ENCODE measurements around the gene PDZRN3.

Gene PDZRN3

DNA sequence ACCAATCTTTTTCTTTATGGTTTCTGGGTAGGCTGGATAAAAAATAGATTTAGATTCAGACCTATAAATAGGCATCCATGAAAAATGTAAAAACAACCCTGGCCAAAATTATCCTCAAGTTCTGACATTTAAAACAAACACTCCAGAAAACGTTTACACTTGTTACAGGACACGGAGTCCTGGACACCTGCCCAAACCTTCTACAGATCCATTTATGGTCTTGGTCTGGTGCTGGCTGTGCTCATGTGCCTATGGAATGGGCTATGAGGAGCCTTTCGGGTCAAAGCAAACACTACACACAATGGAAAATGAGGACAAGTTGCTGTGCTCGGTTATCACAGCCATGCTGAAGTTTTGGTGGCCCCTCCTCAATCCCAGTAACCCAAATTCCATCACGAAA is 108.1 kb downstream of the PDZRN3 start:
- TF ChIP-seq CTCF (IDR thresholded peaks at IDR 0.05; ENCODE audit: control insufficient read depth, insufficient read depth, low read depth, low read length, missing control alignments) = no peak

GRCh38 chr3:73513260-73513659 is 111.5 kb downstream of the PDZRN3 start:
- no peak for DNase-seq (ENCODE audit: low read depth)
- H3K4me3 ChIP-seq (ENCODE audit: control insufficient read depth, low read depth, low read length) = no peak overlapping the region
- TF ChIP-seq CTCF (IDR thresholded peaks at IDR 0.05; ENCODE audit: control insufficient read depth, insufficient read depth, low read depth, low read length, missing control alignments) = no peak

More for the DNA sequence above, 108.1 kb downstream of the PDZRN3 start:
- no peak overlapping the region for H3K4me3 ChIP-seq (ENCODE audit: control insufficient read depth, low read depth, low read length)
- no peak for DNase-seq (ENCODE audit: low read depth)

DNA sequence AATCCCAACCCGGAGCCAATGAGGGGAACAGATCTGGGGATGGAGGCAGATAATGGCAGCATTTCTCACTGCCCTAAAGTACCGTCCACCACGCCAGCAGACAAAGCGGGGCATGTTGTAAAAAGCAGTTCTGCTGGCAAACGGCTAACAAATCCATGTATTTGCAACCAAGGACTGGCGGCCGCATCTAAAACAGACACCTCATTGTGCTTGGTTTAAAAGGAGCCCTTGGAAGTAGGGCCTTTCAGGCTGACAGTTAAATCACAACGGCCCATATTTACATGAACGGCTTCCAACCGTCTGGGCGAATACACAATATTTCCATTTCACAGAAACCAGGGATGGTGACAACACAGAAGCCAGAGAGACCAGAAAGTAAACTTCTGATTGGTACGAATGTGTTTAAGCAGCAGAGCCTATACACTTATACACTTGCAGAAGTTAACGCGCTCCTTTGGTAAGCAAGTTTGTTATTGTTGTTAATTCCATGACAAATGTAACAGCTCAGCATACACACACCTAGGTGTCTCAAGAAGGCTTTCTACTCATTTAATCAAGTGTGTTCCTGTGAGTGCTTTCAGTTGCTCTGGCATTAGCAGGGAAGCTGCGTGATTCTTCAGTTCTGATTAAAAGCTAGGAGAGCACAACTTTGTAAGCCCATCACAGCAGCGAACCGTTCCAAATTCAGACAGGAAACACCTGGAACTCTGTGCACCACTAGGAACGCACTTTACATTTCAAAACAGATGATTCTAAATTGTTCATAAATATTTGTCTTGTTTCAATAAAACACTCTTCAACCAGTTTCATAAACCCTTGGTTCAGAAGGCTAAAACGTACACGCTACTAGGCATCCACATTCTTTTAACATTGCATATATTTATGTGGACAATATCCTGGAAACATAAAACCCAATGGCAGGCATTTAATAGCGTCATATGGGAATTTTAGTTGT is 112.9 kb downstream of the PDZRN3 start:
- no peak for TF ChIP-seq CTCF (IDR thresholded peaks at IDR 0.05; ENCODE audit: control insufficient read depth, insufficient read depth, low read depth, low read length, missing control alignments)
- no peak for DNase-seq (ENCODE audit: low read depth)

DNA sequence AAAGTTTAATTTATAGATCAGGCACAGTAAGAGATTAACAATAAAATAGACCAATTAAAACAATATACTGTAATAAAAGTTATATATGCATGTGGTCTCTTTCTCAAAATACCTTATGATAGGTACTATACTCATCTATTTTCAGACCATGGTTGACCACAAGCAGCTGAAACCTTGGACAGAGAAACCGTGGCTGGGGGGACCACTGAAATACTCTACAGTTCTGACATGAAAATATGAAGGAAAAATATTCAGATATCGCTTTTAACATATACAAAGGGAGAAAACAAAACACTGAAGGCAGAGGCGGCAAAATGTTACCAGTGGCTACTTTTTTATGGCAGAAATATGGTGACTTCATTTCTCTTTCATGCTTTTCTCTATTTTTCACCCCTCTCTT is 114.0 kb downstream of the PDZRN3 start:
- H3K4me3 ChIP-seq (ENCODE audit: control insufficient read depth, low read depth, low read length) = no peak overlapping the region
- DNase-seq (ENCODE audit: low read depth) = no peak
- TF ChIP-seq CTCF (IDR thresholded peaks at IDR 0.05; ENCODE audit: control insufficient read depth, insufficient read depth, low read depth, low read length, missing control alignments) = no peak

More for the DNA sequence above, 112.9 kb downstream of the PDZRN3 start:
- H3K4me3 ChIP-seq (ENCODE audit: control insufficient read depth, low read depth, low read length) = no peak overlapping the region

DNA sequence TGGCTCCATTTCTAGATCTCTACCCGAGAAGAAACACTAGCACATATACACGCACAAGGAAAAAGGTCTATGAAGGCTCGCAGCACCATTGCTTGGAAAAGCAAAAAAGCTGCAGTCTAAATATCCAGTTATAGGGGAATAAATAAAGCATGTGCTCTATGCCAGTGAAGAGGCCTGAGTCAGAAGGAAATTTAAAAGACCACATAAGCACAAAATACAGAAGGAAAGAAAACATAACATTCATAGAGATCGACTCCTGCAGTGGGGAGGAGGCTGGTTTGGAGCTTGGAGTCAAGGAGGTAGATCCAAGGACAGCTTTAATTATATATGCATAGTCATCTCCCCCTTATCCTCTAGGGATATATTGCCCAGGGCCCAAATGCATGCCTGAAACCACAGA is 114.4 kb downstream of the PDZRN3 start:
- no peak for TF ChIP-seq CTCF (IDR thresholded peaks at IDR 0.05; ENCODE audit: control insufficient read depth, insufficient read depth, low read depth, low read length, missing control alignments)
- no peak overlapping the region for H3K4me3 ChIP-seq (ENCODE audit: control insufficient read depth, low read depth, low read length)
- DNase-seq (ENCODE audit: low read depth) = no peak

DNA sequence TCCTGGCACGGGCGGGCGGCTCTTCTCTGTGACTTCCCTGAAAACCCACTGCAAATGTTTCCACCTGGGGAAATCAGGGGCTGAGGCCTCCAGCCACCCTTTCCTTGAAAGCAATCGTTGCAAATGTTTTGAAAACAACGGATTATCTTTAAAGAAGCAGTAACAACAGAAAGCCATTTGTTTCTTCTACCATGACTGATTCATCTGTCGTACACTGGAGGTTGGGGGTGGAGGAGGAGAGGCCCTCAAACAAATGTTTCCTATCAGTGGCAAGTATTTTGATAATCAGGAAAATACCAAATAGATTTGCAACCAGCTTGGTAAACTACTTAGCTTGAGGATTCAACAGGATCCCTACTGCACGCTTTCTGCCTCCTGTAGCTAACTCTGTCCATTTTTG is 114.9 kb downstream of the PDZRN3 start:
- no peak for DNase-seq (ENCODE audit: low read depth)
- no peak for TF ChIP-seq CTCF (IDR thresholded peaks at IDR 0.05; ENCODE audit: control insufficient read depth, insufficient read depth, low read depth, low read length, missing control alignments)
- no peak overlapping the region for H3K4me3 ChIP-seq (ENCODE audit: control insufficient read depth, low read depth, low read length)
